CD4-positive, alpha-beta T cell treated with Interleukin-2 at 100 ng/mL for 4 hours (primary cell): ENCODE data around the gene FYCO1.

Experiments used
- DNase-seq: peaks from one replicate; pipeline ENCODE4 v3.0.0-alpha.2; 2020; ENCODE audit warnings: low spot score

Gene FYCO1

GRCh38 chr3:45884368-45885201, 111.0 kb downstream of the FYCO1 start:
- DNase-seq, result no peak

GRCh38 chr3:45881078-45882022, 114.3 kb downstream of the FYCO1 start:
- peak; percentile 70 for DNase-seq

GRCh38 chr3:45880725-45881077, 114.9 kb downstream of the FYCO1 start:
- no peak for DNase-seq

- DNase-seq, result no peak
Observed at GRCh38 chr3:45878124-45878523, 117.5 kb downstream of the FYCO1 start.

GRCh38 chr3:45874677-45875346, 120.8 kb downstream of the FYCO1 start:
- no peak for DNase-seq

GRCh38 chr3:45873638-45874037, 122.0 kb downstream of the FYCO1 start:
- no peak for DNase-seq

GRCh38 chr3:45873036-45873435, 122.6 kb downstream of the FYCO1 start:
- no peak for DNase-seq

- no peak for DNase-seq
Observed at GRCh38 chr3:45872569-45872968, 123.1 kb downstream of the FYCO1 start.

- no peak for DNase-seq
Observed at GRCh38 chr3:45871780-45872179, 123.8 kb downstream of the FYCO1 start.

GRCh38 chr3:45870099-45870498, 125.5 kb downstream of the FYCO1 start:
- peak; percentile 76 for DNase-seq

- no peak for DNase-seq
Observed at GRCh38 chr3:45869638-45870037, 126.0 kb downstream of the FYCO1 start.

- no peak for DNase-seq
Observed at GRCh38 chr3:45868650-45869049, 127.0 kb downstream of the FYCO1 start.

- no peak for DNase-seq
Observed at GRCh38 chr3:45868213-45868612, 127.4 kb downstream of the FYCO1 start.
